NCI-H69 (cell line): ENCODE data around the gene SMG5.

ENCODE experiments used
- DNase-seq: peaks from one replicate; lab custom pipeline; 2025; lab: John Stamatoyannopoulos, UW

SMG5 gene

DNA sequence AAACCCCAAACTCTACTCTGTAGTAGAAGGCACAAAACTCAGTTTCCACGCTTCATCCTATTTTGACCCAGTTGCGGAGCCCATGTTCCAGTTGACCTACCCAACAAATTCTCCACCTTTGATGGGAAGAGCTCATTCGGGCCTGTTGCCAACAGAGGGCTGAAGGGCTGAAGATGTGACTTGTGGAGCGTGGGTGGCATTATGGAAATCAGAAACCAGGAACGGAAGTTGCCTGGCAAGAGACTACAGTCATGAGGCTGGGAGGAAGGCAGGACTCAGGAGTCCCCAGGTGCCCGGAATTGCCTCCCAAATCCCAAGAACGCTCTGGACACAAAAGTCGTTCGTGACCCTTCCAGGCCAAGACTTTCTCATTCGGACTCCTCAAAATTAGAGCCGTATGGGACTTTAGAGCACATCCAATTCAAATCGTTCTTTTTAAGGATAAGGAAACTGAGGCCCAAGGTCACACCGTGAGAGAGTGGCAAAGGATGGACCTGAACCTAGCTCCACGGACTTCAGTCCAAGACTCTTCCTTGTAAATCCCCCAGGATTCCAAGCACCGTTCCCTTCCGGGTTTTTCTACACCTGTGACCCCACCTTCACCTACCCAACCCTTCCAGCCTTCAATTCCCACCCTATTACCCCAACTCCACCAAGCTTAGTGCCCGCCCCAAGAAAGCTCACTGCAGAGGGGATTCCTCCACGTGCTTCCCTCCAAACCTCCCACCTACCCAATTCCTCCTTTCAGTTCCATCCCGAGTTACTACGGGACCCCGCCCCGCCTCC is 739 bp downstream of the SMG5 start:
- peak; percentile 76 for DNase-seq

- no peak for DNase-seq
Measured at GRCh38 chr1:156281281-156281680, 1.3 kb downstream of the SMG5 start.

GRCh38 chr1:156279837-156280236 is 2.8 kb downstream of the SMG5 start:
- no peak for DNase-seq

- DNase-seq, result no peak
Measured at GRCh38 chr1:156276966-156277381, 5.7 kb downstream of the SMG5 start.

DNA sequence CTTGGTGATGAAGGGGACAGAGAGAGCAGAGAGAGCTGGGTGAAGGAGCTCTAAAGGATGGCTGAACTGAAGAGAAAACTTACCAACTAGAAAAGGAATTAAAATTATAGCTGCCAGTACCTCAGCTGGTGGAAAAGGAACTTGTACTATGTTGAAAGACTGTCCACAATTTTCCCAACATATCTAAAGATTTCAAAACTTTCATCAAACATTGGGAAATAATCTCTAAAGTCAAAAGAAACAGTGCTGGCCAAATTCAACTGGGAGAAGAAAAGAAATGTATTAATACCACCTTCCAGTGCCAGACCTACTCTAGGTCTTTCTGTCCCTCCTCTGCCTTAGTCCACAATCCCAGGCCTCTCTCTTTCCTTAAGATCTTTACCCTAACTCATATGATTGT is 6.1 kb downstream of the SMG5 start:
- DNase-seq, result no peak

DNA sequence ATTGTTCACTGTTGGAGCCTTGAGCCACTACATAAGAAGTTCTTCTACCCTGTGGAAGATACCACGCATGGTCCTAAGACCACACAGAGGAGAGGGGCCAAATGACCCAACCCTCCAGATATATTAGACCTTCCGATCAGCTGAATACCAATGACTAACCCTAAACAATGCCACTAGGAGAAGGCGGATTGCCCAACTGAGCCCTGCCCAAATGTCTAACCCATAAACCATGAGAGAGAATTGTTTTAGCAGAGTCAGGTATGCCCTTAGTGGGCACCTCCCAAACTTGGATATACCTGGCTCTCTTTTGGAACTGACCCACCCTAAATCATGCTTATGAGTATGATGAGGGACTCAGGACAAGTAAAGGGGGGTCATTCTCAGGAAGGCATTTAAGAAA is 12.3 kb downstream of the SMG5 start:
- no peak for DNase-seq

DNA sequence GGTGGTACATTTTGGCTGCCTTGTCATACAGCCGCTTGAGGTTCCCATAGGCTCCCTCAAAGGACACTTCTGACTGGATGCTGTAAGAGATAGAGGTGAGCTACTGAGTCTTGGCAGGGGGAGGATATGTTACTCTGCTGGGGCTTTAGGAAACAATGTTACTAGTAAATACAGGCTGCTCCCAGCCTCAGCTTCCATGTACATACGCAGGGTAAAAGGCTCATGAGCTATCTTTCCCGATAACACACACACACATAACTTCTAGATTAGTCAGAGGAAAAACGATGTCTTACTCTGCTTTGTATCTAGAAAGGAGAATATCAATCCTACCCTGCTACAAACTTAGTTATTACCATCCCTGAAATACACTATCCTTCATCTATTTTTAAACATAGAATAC is 14.3 kb downstream of the SMG5 start:
- no peak for DNase-seq

DNA sequence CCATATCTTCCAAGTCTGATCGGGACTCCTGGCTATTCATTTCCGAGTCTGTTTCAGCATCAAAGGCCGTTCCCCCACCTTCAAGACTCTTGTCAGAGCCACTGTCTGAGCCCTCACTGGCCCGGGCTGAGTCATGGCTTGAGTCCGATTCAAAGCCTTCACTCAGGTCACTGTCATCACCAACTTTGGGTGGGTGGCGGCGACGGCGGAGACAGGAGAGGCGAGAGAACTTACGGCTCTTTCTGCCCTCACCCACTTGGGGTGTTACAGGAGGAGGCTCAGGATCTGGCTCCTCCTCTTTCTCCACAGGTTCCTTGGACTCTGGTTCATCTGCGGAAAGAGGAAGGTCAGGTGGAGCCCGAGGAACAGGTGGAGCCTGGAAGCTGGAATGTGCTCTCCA is 16.6 kb downstream of the SMG5 start:
- no peak for DNase-seq

DNA sequence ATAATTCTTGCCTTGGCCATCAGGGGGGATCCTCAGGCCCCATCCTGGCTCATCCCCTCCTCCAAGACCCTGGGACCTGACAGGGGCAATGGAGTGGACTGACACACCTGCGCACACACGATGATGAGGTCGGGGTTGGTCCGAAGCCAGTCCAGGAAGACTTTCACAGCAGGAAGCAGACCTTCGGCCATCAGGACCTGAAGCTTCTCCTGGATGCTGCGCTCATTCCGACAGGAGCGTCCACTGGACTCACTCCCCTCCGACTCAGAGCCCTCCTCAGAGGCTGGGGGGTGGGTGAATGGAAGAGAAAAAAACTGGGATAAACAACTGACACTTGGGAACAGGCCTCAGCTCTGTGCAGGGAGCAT is 19.4 kb downstream of the SMG5 start:
- DNase-seq, result no peak

GRCh38 chr1:156262461-156263287 is 20.0 kb downstream of the SMG5 start:
- DNase-seq, result no peak

- no peak for DNase-seq
Measured at GRCh38 chr1:156260896-156261295, 21.7 kb downstream of the SMG5 start.

- no peak for DNase-seq
Measured at GRCh38 chr1:156259805-156260204, 22.8 kb downstream of the SMG5 start.

- DNase-seq, result no peak
Measured at GRCh38 chr1:156258859-156259258, 23.8 kb downstream of the SMG5 start.

DNA sequence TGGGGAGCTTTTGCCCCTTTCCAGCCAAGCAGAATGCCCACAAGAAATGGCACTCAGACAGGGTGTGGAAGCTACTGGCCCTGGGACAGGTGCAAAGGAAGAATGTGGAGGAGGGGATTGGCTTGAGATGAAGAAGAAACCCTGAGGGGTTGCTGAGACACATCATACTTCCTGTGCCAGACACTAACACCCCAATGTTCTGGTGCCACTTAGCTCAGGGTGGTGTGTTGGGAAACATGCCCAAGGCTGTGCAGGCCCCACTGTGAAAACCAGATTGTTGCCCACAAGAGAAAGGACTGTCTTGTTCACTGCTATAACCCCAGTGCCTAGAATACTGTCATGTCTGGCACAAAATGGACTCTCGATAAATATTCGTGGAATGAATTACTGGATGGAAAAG is 24.9 kb downstream of the SMG5 start:
- DNase-seq, result no peak

- no peak for DNase-seq
Measured at GRCh38 chr1:156253634-156254033, 29.0 kb downstream of the SMG5 start.

DNA sequence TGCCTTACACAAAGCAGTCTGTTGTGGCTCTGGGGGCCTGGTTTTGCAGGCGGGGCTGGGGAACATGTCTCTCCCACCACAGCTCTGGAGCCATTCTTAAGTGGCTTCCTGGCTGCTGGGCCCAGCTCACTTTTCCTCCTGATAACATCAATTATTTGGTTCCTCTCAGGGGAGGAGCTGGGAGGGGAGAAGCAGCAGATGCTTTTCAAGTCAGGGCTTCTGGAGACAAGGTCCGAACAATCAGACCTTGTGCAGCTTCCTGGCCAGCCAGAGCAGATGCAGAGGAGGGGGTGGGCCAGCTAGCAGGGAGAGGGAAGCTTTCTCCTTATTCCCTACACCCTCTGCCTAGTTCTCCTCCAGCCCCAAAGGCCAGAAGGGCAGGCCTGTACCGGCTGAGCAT is 31.1 kb downstream of the SMG5 start:
- DNase-seq, result no peak

DNA sequence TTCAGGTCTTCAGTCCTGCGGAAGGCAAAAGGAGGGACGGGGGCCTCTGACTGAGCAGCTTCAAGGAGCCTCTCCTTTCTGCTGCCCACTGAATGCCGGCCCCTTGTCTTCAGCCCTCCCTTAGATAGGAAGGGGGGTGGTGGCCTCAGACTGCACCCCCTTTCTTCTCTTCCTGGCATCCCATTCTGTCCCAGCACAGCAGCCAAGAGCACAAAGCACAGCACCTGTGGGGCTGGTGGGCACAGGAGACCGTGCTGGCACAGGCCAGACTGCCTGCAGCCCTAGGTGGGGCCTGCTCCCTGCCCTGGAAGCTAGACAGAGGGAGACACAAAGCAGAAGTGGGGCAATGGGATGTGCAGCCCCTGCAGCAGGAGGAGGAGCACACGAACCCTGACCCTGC is 33.0 kb downstream of the SMG5 start:
- DNase-seq, result no peak

- no peak for DNase-seq
Measured at GRCh38 chr1:156248323-156248683, 34.3 kb downstream of the SMG5 start.

- peak; percentile 52 for DNase-seq
Measured at GRCh38 chr1:156247460-156248322, 34.9 kb downstream of the SMG5 start, which contains the start of gene PAQR6. PAQR6 (minus strand) TSS chr1:156248056; CDS start chr1:156246731, 1,325 bp downstream.

GRCh38 chr1:156246781-156247459 is 35.7 kb downstream of the SMG5 start:
- DNase-seq, result peak; percentile 52

DNA sequence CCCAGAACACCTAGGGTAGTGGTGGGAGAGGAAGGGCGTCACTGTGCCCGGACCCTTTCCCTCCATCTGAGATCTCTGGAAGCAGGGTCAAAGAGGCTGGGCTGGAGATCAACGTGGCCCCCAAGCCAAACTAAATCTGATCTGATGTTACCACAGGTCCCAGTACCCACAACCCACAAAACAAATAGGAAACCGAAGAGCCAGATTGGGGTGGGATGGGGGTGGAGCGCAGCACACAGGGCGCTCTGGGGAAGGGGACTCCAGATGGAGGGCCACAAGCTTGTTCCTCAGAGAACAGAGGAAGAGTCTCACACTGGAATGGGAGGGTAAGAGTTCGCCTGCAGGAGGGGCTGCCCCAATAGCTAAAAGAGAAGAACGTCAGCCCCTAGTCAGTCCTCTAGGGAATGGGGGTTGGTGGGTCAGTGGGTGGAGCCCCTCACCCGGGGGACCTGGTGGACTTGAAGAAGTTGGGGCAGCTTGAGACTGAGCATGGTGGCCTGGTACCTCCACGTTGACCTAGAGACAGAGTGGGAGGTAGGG is 36.3 kb downstream of the SMG5 start:
- DNase-seq, result peak; percentile 52
